ENCODE results near the gene SKIDA1. TPM values are rescaled to one million over a fixed set of nuclear protein-coding genes. Genes with fewer than 3 reads are reported as not detected.

Gene SKIDA1
- total RNA-seq, 1 experiment from 2014 or later: 0.34 TPM

- H3K79me2 ChIP-seq (ENCODE audit: insufficient read depth, low read length): no peaks in the 10 kb centered on the region
- DNase-seq (ENCODE audit: low read depth, low spot score) (no peak), ATAC-seq (no peak)
- no peaks in the 10 kb centered on the region for H3K27me3 ChIP-seq (ENCODE audit: insufficient read depth, low read length)
- ChIA-PET CTCF (no interaction called here), POLR2A (no interaction called here), RAD21 (ENCODE audit: low non-redundant PET in 1 of 2, low total read pairs in 2 of 2, uncharacterized antibody in 2 of 2, unreplicated experiment in 2 of 2) (no interaction called here)
- H3K4me2 ChIP-seq (ENCODE audit: low read length): no peak overlapping the region
- TF ChIP-seq EZH2 (IDR thresholded peaks at IDR 0.05) (no peak), ELF1 (IDR thresholded peaks at IDR 0.05; ENCODE audit: borderline replicate concordance, low read depth) (no peak), SP1 (IDR thresholded peaks at IDR 0.05; ENCODE audit: low read depth) (no peak), RAD21 (IDR thresholded peaks at IDR 0.05; ENCODE audit: low read depth) (no peak), EGR1 (IDR thresholded peaks at IDR 0.05; ENCODE audit: low read depth) (no peak), SIN3A (IDR thresholded peaks at IDR 0.05; ENCODE audit: low read depth) (no peak), ZNF274 (IDR thresholded peaks at IDR 0.05; ENCODE audit: low read depth, low read length) (no peak), POLR2AphosphoS5 (IDR thresholded peaks at IDR 0.05; ENCODE audit: low read depth, low read length) (no peak), REST (IDR thresholded peaks at IDR 0.05; ENCODE audit: low read depth) (no peak), EZH2phosphoT487 (IDR thresholded peaks at IDR 0.05; ENCODE audit: borderline replicate concordance) (no peak), TCF7L2 (IDR thresholded peaks at IDR 0.05; ENCODE audit: borderline replicate concordance, extremely low read depth, insufficient read depth, insufficient read length) (no peak)
- TF ChIP-seq, protein P1, sequence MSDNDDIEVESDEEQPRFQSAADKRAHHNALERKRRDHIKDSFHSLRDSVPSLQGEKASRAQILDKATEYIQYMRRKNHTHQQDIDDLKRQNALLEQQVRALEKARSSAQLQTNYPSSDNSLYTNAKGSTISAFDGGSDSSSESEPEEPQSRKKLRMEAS (IDR thresholded peaks at IDR 0.05): no peak
- no peak overlapping the region for H3K27ac ChIP-seq (ENCODE audit: low read depth, low read length)
- intact Hi-C loops (cut with micrococcal nuclease): no loop called here
- H3K36me3 ChIP-seq (ENCODE audit: control insufficient read depth in 1 of 2, insufficient read depth in 2 of 2, low read length in 2 of 2): no peaks in the 10 kb centered on the region
- H3K9me2 ChIP-seq (ENCODE audit: insufficient read depth): no peaks in the 10 kb centered on the region
- H3K4me3 ChIP-seq (replicated peaks in 1 of 2; ENCODE audit: low read depth in 1 of 2, low read length in 2 of 2): no peak overlapping the region
- H3K4me1 ChIP-seq (ENCODE audit: control insufficient read depth in 1 of 2, insufficient read depth in 2 of 2, low read length in 2 of 2): peaks cover 10 to 18% of the 10 kb centered on the region in 2 experiments; a peak in 3 of 4 replicates
- H3K9ac ChIP-seq (ENCODE audit: low read length): no peak overlapping the region
- H2AFZ ChIP-seq (ENCODE audit: low read depth, low read length, poor library complexity, severe bottlenecking): no peak overlapping the region
- H4K20me1 ChIP-seq (ENCODE audit: insufficient read depth): no peaks in the 10 kb centered on the region
- no TSS peak for BruUV-seq (replicated peaks)
- H3K9me3 ChIP-seq (ENCODE audit: control insufficient read depth in 1 of 2, insufficient read depth in 1 of 2, low read depth in 1 of 2, low read length in 2 of 2): no peaks in the 10 kb centered on the region
Observed at GRCh38 chr10:21513405-21513788, 12.1 kb downstream of the SKIDA1 start.
